ENCODE measurements around the gene UQCRC1.

UQCRC1 gene
- long read RNA-seq, transcript UQCRC1-201 (13 exons, 1,985 nt), result major isoform, 2,144 of 2,323 reads
- long read RNA-seq, partial matches to known transcripts, result 58 of 2,323 reads
- long read RNA-seq, other reads (novel, unspliced or antisense), result 119 of 2,323 reads

- peak within 1 kb of the TSS; percentile 94 for H3K4me3 ChIP-seq (replicated peaks; ENCODE audit: insufficient read depth, low read length)
- TF ChIP-seq POLR2AphosphoS5 (IDR thresholded peaks at IDR 0.05; ENCODE audit: low read depth) (peak; percentile 97), SPI1 (IDR thresholded peaks at IDR 0.05; ENCODE audit: borderline replicate concordance, low read depth) (no peak), REST (IDR thresholded peaks at IDR 0.05; ENCODE audit: insufficient replicate concordance, low read depth) (peak; percentile 38)
- TF ChIP-seq, protein P1, sequence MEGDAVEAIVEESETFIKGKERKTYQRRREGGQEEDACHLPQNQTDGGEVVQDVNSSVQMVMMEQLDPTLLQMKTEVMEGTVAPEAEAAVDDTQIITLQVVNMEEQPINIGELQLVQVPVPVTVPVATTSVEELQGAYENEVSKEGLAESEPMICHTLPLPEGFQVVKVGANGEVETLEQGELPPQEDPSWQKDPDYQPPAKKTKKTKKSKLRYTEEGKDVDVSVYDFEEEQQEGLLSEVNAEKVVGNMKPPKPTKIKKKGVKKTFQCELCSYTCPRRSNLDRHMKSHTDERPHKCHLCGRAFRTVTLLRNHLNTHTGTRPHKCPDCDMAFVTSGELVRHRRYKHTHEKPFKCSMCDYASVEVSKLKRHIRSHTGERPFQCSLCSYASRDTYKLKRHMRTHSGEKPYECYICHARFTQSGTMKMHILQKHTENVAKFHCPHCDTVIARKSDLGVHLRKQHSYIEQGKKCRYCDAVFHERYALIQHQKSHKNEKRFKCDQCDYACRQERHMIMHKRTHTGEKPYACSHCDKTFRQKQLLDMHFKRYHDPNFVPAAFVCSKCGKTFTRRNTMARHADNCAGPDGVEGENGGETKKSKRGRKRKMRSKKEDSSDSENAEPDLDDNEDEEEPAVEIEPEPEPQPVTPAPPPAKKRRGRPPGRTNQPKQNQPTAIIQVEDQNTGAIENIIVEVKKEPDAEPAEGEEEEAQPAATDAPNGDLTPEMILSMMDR (IDR thresholded peaks at IDR 0.05; ENCODE audit: insufficient read depth, low read length), result peak; percentile 39
- DNase-seq (ENCODE audit: low read depth in 1 of 2, low spot score in 1 of 2), result peak; percentile 90 to 92
Observed at GRCh38 chr3:48609088-48610005, at the start of gene UQCRC1. Gene UQCRC1, minus strand, starts transcription at chr3:48609646. Its CDS starts 26 bp downstream, at chr3:48609620.

DNA sequence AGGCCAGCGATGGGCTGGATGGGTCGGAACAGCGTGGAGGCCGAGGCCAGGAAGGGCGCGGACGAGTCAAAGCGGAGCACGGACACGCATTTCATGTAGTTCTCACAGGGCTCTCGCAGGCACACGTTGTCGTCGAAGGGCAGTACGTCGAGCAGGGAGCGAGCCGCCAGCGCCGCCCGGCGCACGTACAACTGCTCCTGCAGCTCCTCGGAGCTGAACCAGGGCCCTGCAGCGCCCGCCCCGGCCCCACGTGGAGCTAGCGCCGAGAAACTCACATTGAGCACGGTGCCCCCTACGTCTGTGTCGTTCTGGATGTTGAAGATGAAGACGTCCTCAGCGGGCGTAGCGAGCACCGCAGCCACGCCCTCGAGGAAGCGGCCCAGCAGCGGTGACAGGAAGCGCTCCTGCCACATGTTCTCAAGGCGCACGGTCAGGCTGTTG is 47.4 kb upstream of the UQCRC1 start:
- TF ChIP-seq, protein P1 (IDR thresholded peaks at IDR 0.05; ENCODE audit: insufficient read depth, low read length), result no peak
- Histone ChIP-seq H3K27me3 (ENCODE audit: insufficient read depth, poor library complexity, severe bottlenecking) (peaks cover 3% of the 10 kb centered on the region), H3K27ac (replicated peaks) (peak overlapping the region; percentile 56; the same call in 1 of the 2 replicates), H3K4me3 (replicated peaks; ENCODE audit: insufficient read depth, low read length) (no peak overlapping the region)
- no peak for DNase-seq (ENCODE audit: low read depth in 1 of 2, low spot score in 1 of 2)

More at GRCh38 chr3:48609088-48610005, at the start of gene UQCRC1:
- Histone ChIP-seq H3K27ac (replicated peaks) (peak within 1 kb of the TSS; percentile 93), H3K27me3 (ENCODE audit: insufficient read depth, poor library complexity, severe bottlenecking) (no peaks in the 10 kb centered on the region)

DNA sequence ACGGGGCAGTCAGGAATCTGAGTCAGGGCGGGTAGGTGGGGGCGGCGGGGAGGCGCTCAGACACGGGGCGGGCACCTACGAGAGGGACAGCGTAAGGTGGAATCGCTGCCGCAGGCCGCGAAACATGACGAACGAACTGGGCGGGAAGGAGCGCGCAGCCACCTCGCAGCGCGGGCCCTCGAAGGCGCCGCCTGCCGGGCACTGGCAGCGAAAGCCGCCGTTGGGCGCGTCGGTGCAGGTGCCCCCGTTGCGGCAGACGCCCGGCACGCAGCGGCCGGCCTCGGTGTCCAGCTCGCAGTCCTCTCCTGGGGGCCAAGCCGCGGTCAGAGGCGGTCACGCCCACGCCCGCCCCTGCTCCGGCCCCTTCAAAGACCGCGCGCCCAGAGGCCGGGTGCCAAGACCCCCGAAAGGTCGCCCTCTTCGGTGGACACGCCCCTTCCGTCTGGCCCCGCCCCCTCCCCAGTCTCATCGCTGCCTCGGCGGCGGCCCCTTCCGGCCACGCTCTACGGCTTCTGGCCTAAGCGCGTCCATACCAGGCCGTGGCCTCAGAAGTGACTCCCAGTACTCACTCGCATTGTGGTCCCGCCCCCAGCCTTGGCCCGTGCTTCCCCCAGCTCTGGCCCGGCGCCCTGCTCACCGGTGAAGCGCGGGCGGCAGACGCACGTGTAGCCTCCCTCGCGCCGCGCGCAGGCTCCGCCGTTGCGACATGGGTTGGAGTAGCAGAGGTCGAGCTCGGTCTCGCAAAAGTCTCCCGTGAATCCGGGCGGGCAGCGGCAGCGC is 46.8 kb upstream of the UQCRC1 start:
- H3K27ac ChIP-seq (replicated peaks), result peak overlapping the region; percentile 56
- H3K4me3 ChIP-seq (replicated peaks; ENCODE audit: insufficient read depth, low read length), result peak overlapping the region; percentile 50
- DNase-seq (ENCODE audit: low read depth in 1 of 2, low spot score in 1 of 2), result peak; percentile 71 to 84
- TF ChIP-seq SPI1 (IDR thresholded peaks at IDR 0.05; ENCODE audit: borderline replicate concordance, low read depth) (no peak), REST (IDR thresholded peaks at IDR 0.05; ENCODE audit: insufficient replicate concordance, low read depth) (peak; percentile 11)
- TF ChIP-seq, protein P1 (IDR thresholded peaks at IDR 0.05; ENCODE audit: insufficient read depth, low read length), result peak; percentile 70
- peaks cover 3% of the 10 kb centered on the region for H3K27me3 ChIP-seq (ENCODE audit: insufficient read depth, poor library complexity, severe bottlenecking)
